GM19351 (cell line): ENCODE measurements around the gene NUP54.

Experiments used
- ATAC-seq: cut with Tn5 transposase; IDR thresholded peaks from one replicate; pipeline ENCODE4 v1.9.1; 2021; ENCODE audit warnings: mild to moderate bottlenecking, moderate library complexity; ENCODE audit not compliant: unreplicated experiment

NUP54 gene

GRCh38 chr4:76147454-76148141, 599 bp downstream of the NUP54 start:
- peak; percentile 37 for ATAC-seq

DNA sequence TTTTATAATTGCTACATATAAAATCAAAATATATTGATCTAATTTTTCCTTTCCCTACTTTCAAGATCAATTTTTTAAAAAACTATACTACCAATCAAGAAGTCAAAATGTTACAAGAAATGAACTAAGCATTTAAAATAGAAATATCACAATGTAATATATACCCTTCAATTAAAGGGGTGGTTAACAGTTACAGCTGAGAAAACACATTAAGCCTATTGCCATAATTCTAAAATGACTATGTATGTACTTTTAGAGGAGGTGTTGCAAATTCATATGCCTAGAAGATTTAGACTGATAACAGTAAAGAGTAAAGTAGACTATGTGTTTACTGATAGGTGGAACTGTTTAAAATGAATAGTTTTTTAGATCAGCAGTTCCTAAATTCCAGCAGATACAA, 3.7 kb downstream of the NUP54 start:
- ATAC-seq, result no peak

DNA sequence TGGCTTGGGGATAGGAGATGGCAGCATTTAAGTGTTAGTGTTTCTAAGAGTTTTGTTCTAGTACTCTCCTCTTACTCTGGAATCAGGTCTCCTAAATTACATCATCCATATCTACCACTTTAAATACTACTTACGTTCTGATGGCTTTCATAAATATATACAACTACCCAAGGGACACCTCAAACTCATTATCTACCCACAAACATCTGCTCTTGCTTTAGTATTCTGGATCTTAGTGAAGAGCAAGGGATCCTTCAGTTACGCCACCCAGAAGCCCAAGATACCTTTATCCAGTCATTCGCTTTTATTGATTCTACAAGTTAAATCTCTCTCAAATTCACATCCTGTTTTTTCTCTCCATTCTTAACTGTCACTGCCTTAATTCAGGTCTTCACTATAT, 7.0 kb downstream of the NUP54 start:
- no peak for ATAC-seq

- no peak for ATAC-seq
Observed at GRCh38 chr4:76127754-76128153, 20.4 kb downstream of the NUP54 start.

DNA sequence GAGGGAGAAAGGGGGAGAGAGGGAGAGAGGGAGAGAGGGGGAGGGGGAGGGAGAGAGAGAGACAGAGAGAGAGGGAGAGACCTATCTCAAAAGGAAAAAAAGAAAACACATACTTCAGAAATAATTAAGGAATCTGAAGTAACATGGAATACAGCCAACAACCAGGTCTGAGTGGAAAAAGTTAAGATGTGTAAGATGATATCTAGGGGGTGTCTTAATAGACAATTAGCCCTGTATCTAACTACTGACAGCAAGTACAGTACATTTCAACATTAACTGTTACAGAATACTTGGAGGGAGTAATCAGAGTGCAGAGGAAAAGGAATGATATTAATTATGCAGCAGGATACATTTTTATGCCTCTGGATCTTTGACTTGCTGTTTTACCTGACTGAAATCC, 22.4 kb downstream of the NUP54 start:
- no peak for ATAC-seq

GRCh38 chr4:76120199-76120598, 28.0 kb downstream of the NUP54 start:
- no peak for ATAC-seq

GRCh38 chr4:76117536-76117935, 30.7 kb downstream of the NUP54 start:
- ATAC-seq, result no peak

DNA sequence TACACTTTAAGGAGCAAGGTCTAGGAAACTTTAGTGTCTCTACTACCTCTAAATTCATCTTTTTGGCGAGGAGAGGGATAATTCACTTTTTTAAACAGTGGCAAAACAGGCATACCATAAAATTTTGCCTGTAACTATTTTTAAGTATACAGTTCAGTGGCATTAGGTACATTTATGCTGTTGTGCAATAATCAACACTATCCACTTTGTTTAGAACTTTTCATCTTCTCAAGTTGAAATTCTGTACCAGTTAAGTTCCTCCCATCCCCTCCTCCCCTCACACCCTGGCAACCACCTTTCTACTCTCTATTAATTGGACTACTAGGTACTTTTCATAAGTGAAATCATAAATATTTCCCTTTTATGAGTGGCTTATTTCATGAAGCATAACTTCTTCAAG, 31.4 kb downstream of the NUP54 start:
- no peak for ATAC-seq

GRCh38 chr4:76108467-76109181, 39.6 kb downstream of the NUP54 start:
- no peak for ATAC-seq

DNA sequence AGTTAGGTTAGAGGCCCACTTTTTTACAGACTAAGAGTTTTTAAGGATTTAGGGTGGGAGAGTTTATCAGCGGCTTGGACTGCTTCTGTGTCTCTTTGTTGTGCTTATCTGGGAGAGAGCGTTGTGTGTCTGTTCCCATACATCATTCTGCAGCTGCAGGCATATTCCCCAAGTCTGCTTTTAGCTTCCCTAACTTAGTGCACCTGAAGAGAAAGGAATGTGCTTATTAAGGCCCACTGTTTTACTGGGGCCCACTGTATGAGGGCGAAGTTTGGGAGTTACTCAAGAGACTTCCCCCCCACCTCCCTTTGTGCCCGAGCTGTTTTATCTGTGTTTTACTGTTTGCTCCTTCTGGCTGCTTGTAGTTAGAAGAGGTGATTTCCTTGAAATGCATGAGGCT, 41.8 kb downstream of the NUP54 start:
- ATAC-seq, result no peak

GRCh38 chr4:76105652-76106051, 42.5 kb downstream of the NUP54 start:
- no peak for ATAC-seq

GRCh38 chr4:76096076-76096475, 52.1 kb downstream of the NUP54 start:
- no peak for ATAC-seq

GRCh38 chr4:76095568-76095967, 52.6 kb downstream of the NUP54 start:
- ATAC-seq, result no peak

GRCh38 chr4:76091052-76091451, 57.1 kb downstream of the NUP54 start:
- ATAC-seq, result no peak

DNA sequence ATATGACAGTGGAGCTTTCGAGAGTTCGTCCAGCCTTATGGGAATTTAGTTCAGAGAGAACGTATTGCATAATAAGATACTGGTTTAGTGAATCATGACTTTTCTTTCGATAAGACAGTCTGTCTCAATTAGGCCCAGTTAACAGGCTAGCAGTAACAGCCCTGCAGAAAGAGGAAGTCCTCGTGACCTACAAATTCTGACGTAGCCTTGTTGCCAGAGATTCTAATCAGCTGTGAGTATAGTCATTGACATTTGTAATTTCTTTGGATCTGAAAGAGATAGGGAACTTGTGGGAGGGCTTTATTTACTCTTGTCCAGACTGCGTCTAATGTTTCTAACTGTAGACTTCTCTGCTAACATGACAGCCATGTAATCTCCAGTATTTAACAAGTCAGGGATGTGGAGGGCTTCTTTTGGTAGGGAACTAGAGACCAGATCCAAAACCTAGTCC, 57.9 kb downstream of the NUP54 start:
- ATAC-seq, result peak; percentile 85

DNA sequence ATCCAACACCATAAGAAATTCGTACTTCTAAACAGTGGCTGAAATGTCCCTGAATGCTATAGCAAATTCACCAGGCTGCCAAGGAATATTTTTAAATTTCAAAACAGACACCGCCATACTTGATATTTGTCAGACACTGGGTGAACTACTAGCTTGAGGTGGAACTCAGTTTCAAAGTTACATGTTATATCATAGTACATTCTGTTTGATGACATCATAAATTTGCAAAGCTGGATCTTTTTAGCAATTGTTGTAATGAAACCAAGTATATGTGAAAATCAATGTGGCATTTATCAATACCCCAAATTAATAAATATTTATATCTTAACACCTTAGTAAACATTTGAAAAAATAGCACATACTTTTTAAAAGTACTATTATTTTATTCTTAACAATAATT, 59.5 kb downstream of the NUP54 start:
- ATAC-seq, result no peak

DNA sequence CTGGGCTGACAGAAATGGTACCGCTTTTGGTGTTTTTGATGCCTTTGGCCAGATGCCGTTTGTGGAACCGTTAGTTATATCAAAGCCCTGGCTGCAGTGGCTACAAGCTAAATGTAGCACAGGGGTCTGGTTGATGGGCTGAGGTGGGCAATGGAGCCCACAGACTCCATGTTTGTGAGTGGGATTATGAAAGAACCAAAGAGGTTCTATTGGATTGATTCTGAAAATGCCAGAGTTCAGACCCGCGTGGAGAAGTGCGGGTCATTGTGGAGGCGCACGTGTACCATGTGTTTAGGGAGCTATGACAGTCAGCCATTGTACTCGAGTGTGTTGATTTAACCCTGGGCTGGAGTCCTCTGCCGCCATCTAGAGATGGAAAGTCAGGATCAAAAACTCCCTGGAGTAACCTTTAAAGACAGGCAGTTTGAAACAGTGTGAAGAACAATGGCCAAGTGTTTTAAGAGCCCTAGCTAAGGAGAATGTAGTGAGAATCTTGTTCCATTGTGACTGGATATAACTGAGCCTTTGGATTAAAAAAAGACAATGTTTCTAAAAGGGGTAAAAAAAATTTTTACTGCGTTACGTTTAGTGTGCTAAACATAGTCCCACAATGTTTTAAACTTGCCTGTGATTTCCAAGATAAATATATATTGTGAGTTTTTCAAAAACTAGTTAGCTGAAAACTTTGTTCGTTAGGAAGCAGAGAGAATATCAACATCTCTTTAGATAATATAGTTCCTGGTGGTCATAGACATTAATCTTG, 61.0 kb downstream of the NUP54 start:
- no peak for ATAC-seq

- ATAC-seq, result no peak
Observed at GRCh38 chr4:76084542-76084941, 63.7 kb downstream of the NUP54 start.

GRCh38 chr4:76083386-76083988, 64.7 kb downstream of the NUP54 start:
- no peak for ATAC-seq

GRCh38 chr4:76078033-76078613, 70.1 kb downstream of the NUP54 start:
- no peak for ATAC-seq

DNA sequence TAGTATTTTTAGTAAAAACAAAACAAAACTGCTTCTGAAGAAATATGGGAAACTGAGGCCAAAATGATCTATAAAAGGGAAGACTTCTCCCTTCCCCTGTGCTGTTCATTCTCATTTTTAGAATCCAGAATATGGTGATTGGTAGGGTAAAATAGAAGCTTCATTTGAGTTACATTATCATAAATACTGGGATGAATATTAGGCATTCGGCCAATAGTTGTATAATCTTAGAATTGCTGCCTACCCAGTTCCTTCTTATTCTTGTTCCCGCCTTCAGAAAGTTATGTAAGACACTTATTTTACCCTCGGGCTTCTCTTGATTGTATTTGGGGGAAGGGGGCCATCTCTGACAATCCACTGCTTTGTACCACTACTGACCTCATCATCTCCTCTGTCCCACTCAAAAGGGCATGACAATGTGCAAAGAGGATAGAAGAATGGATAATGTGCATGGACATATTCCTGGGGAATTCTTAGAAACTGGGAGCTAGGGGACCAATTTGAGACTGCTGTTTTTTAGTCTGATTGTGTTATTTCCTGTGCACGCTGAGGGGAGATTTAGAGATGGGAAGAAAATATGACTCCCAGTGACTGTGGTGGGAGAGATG, 73.1 kb downstream of the NUP54 start:
- no peak for ATAC-seq
